Measurements from ENCODE around the gene ZNF90.
"Not testable (repeated sequence)": the region's sequence is repeated elsewhere in the genome, so short reads cannot be mapped to it uniquely, and the experiment has no call there.

Gene ZNF90

GRCh38 chr19:20107301-20107700 lies 29.5 kb downstream of the ZNF90 start:
- DNase-seq = no peak

- not testable (repeated sequence) for DNase-seq
Observed at GRCh38 chr19:20118064-20118839, 40.5 kb downstream of the ZNF90 start.

DNA sequence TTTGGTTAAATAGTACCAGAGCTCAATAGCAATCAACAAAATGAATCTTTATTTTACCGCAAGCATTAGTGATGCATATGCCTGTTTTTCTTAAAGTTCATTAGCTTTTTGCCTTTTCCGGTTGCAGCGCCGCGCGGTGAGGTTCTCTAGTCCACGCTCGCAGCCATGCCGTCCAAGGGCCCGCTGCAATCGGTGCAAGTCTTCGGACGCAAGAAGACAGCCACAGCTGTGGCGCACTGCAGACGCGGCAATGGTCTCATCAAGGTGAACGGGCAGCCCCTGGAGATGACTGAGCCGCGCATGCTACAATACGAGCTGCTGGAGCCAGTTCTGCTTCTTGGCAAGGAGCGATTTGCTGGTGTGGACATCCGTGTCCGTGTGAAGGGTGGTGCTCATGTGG lies 47.1 kb downstream of the ZNF90 start:
- no peak for DNase-seq

DNA sequence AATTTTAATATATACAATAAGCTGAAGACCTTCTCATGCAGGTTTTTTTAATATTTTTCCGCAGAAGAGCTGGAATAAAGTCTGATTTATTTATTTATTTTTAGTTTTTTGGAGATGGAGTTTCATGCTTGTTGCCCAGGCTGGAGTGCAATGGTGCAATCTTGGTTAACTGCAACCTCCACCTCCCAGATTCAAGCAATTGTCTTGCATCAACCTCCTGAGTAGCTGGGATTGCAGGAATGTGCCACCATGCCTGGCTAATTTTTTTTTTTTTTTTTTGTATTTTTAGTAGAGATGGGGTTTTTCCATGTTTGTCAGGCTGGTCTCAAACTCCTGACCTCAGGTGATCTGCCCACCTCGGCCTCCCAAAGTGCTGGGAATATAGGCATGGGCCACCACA lies 55.1 kb downstream of the ZNF90 start:
- not testable (repeated sequence) for DNase-seq

DNA sequence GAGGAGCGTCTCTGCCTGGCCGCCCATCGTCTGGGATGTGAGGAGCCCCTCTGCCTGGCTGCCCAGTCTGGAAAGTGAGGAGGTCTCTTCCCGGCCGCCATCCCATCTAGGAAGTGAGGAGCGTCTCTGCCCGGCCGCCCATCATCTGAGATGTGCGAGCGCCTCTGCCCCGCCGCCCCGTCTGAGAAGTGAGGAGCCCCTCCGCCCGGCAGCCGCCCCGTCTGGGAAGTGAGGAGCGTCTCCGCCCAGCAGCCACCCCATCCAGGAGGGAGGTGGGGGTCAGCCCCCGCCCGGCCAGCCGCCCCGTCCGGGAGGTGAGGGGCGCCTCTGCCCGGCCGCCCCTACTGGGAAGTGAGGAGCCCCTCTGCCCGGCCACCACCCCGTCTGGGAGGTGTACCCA lies 59.9 kb downstream of the ZNF90 start:
- DNase-seq = not testable (repeated sequence)

- no peak for DNase-seq
Observed at GRCh38 chr19:20151617-20152145, 73.9 kb downstream of the ZNF90 start.

- DNase-seq = not testable (repeated sequence)
Observed at GRCh38 chr19:20152506-20152905, 74.7 kb downstream of the ZNF90 start.

- no peak for DNase-seq
Observed at GRCh38 chr19:20153281-20153680, 75.5 kb downstream of the ZNF90 start.

GRCh38 chr19:20154636-20155035 lies 76.8 kb downstream of the ZNF90 start:
- DNase-seq = no peak

DNA sequence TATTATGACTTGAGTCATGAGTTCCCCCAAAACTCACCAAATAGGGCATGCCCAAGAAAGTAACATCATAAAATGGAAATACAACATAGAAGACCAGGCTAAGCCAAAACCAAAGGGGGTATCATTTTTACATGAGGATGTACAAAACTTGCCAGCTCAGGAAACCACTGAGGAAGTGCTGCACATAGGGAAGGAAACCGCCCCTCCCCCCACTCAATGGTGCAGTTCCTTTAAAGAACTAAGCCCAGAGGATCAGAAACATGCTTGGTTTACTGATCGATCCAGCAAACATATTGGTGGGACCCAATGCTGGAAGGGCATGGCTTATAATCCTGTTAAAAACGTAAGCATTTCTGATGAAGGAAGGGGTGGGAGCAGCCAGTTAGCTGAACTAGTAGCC lies 85.0 kb downstream of the ZNF90 start:
- no peak for DNase-seq

GRCh38 chr19:20164456-20164855 lies 86.7 kb downstream of the ZNF90 start:
- no peak for DNase-seq

GRCh38 chr19:20165971-20166592 lies 88.3 kb downstream of the ZNF90 start:
- no peak for DNase-seq

DNA sequence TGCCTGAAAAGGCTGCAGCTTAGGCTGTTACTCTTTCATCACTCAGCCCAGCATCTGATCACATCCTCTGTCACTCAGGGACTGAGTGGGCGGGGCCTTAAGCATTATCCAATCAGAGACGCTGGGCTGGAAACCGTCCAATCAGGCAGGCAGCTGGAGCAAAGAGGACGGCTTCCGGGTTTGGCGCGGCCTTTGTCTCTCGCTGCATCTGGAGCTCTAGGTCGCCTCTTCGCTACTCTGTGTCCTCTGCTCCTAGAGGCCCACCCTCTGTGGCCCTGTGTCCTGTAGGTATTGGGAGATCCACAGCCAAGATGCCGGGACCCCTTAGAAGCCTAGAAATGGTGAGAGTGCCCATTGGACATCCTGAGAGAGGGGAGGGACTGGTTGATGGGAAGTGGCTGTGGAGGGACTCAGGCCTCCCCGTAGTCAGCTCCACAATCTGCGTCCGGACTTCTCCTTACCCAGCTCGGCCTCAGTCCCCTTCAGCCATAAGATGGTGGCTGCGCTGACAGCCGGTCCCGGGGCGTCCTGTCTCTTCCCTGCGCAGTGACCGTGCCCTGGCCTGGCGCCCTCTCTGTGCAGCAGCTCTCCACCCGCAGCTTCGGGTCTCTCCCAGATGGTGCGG lies 89.3 kb downstream of the ZNF90 start, which contains the start of gene ZNF486:
Gene ZNF486 (plus strand): TSS at position 195 of the 625 bp plus-strand sequence. CDS start 117 bp downstream, at position 312.
- DNase-seq = no peak

DNA sequence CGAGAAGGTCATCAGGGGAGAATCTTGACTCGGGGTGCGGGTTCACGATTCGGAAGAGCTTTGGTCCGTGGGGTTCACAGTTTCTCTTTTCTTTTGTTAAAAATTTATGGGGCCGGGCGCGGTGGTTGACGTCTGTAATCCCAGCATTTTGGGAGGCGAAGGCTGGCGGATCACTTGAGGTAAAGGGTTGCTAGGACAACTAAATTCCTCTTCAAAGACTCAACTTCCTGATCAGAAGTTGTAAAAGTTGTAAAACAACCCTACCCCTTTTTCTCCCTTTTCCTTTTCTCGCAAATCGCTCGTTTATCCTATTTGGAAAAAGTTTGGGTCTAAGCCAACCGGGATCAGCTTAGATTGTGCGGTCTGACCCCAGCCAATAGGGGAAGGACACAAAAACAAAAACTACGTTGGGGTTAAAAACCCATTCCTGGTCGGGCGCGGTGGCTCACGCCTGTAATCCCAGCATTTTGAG lies 89.9 kb downstream of the ZNF90 start:
- DNase-seq = no peak

All from NCI-H2081 treated with DMSO at 0.1 percent for 48 hours (cell line).